ENCODE results near the gene AHDC1. TPM values are rescaled to one million over a fixed set of nuclear protein-coding genes. Genes with fewer than 3 reads are reported as not detected.

AHDC1 gene
- total RNA-seq, 1 donor from 2014 or later, result 15.4 TPM

Other genes starting within 250 kb of the AHDC1 start
- gene MAP3K6, start 237.2 kb downstream of the AHDC1 start, total RNA-seq, result 14.8 and 15.8 TPM in 2 replicates
- gene FCN3, start 229.3 kb downstream of the AHDC1 start, total RNA-seq, result not detected in 2 replicates
- not detected in 2 replicates for gene CD164L2, start 220.8 kb downstream of the AHDC1 start, total RNA-seq
- 0.25 TPM in 1 of 2 replicates, not detected in the other for gene GPR3, start 211.5 kb downstream of the AHDC1 start, total RNA-seq
- gene WASF2, start 114.0 kb downstream of the AHDC1 start, total RNA-seq, result 15.1 and 48.0 TPM in 2 replicates
- gene FGR, start 31.0 kb upstream of the AHDC1 start, total RNA-seq, result 0.10 TPM in 1 of 2 replicates, not detected in the other
- 20.9 and 63.6 TPM in 2 replicates for gene IFI6, start 68.0 kb upstream of the AHDC1 start, total RNA-seq
- 12.0 and 14.8 TPM in 2 replicates for gene FAM76A, start 121.8 kb upstream of the AHDC1 start, total RNA-seq
- gene STX12, start 169.1 kb upstream of the AHDC1 start, total RNA-seq, result 66.0 and 75.5 TPM in 2 replicates
- gene PPP1R8, start 226.6 kb upstream of the AHDC1 start, total RNA-seq, result 47.1 and 61.7 TPM in 2 replicates

Data from renal cortical epithelial cell (primary cell).